LNCaP clone FGC (cell line): ENCODE data around the gene RMC1.

Source experiments
- DNase-seq: peaks from one replicate; pipeline ENCODE4 v3.0.0-alpha.2; 2011; ENCODE audit warnings: low read depth
- H3K4me3 ChIP-seq: 2 replicates; pipeline ENCODE4 v1.5.1; 2011; ENCODE audit warnings: mild to moderate bottlenecking, low read depth, low read length, control low read depth
- TF ChIP-seq, protein P1 (sequence below): IDR thresholded peaks from 2 replicates; pipeline ENCODE4 v1.5.1; 2012; ENCODE audit warnings: mild to moderate bottlenecking; ENCODE audit not compliant: control insufficient read depth, insufficient read depth; ENCODE audit errors: extremely low read depth

Gene RMC1

DNA sequence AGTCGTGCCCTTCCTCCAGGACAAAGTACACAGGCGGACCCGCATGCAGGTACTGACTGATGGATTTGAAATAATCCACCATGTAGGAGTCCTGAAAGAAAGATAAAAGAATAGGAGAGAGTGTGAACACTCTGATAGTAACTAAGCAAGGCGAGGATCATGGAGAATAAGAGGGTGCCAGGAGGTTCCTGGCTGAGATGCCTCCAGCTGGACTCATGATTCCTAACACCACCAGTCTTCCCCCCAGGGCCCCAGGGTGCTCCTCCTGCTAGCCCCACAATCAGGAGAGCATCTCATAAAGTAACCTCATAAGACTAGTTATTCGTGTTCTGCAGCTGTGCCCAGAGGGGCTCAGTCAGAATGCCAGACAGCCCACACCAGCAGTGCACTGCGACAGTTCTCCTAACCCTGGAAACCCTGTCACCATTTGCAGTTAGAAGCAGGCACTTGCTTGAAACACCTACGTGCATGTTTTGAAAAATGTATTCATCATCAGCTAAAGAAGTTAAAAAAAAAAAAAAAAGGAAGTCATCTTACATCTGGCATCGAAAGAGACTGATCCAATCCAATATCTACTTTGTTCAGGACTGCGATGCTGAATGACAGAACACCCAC lies 36.7 kb downstream of the RMC1 start:
- H3K4me3 ChIP-seq = no peak overlapping the region
- DNase-seq = no peak
- TF ChIP-seq, protein P1, sequence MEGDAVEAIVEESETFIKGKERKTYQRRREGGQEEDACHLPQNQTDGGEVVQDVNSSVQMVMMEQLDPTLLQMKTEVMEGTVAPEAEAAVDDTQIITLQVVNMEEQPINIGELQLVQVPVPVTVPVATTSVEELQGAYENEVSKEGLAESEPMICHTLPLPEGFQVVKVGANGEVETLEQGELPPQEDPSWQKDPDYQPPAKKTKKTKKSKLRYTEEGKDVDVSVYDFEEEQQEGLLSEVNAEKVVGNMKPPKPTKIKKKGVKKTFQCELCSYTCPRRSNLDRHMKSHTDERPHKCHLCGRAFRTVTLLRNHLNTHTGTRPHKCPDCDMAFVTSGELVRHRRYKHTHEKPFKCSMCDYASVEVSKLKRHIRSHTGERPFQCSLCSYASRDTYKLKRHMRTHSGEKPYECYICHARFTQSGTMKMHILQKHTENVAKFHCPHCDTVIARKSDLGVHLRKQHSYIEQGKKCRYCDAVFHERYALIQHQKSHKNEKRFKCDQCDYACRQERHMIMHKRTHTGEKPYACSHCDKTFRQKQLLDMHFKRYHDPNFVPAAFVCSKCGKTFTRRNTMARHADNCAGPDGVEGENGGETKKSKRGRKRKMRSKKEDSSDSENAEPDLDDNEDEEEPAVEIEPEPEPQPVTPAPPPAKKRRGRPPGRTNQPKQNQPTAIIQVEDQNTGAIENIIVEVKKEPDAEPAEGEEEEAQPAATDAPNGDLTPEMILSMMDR = no peak

DNA sequence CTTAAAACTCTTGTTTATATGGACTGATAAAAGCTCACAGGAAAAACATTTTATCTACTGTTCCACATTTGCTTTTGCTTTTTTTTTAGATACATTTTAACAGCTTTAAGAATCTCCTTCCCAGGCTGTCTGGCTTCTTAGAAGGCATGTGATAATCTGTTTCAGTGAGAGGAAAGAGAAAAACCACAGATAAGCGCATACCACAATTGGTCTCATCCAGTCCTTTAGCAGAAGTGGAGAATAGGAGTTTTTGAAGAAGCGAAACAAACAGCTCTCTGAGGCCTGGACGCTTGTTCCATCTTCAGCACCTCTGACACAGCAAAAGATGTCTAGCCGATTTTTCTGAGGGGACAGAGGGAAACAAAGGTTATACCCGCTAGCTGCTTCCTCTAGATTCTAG lies 37.6 kb downstream of the RMC1 start:
- TF ChIP-seq, protein P1 = no peak
- DNase-seq = no peak
- H3K4me3 ChIP-seq = no peak overlapping the region

DNA sequence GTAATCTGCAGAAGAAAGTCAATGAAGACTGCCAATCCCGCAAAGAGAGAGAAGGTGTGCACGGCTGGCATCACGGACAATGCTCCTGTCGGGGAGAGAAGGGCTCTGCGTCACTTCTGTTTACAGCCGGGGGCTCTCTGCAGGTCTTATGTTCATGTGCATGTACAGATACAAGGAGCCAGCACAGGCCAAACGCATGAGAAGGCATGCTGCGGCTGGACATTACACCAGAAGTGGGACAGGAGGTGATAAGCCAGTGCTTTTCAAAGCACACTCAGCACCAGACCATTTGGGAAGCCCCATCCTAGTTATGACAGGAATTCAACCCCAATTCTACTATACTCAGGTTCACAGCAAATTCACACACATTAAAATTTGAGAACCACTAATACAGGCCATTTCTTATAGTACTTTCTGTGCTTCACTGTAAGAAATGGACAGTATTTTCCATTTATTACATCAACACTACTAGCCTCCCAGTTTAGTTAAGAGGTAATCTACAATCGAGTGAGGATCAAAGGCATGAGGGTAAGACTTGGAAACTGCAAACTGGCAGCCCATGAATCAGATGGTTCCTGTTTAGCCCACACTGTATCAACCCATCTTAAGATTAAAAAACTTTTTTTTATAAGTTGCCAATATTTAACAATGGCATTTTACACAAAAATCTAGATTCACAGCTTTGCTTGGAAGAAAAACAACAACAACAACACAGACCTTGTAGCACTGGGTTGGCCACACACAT lies 38.2 kb downstream of the RMC1 start:
- no peak overlapping the region for H3K4me3 ChIP-seq
- DNase-seq = no peak
- TF ChIP-seq, protein P1 = no peak

DNA sequence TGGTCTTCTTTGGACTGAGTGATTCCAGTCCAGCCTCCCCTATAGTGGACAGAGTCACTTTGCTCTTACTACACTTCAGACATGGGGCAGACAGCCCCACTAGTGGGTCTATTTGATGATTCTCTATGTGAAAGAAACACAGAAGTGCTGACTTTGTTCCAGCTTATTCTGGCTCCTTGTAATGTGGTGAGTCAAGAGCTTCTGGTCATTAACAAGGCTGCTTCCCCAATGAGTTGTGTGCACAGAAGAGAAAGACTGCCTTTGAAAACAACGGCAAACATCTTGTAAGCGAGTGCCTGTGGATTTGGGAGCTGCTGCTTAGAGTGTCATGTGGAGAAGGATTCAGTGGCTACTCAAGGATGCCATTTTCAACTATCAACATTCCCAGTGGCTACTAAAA lies 39.1 kb downstream of the RMC1 start:
- TF ChIP-seq, protein P1 = no peak
- no peak overlapping the region for H3K4me3 ChIP-seq
- no peak for DNase-seq

DNA sequence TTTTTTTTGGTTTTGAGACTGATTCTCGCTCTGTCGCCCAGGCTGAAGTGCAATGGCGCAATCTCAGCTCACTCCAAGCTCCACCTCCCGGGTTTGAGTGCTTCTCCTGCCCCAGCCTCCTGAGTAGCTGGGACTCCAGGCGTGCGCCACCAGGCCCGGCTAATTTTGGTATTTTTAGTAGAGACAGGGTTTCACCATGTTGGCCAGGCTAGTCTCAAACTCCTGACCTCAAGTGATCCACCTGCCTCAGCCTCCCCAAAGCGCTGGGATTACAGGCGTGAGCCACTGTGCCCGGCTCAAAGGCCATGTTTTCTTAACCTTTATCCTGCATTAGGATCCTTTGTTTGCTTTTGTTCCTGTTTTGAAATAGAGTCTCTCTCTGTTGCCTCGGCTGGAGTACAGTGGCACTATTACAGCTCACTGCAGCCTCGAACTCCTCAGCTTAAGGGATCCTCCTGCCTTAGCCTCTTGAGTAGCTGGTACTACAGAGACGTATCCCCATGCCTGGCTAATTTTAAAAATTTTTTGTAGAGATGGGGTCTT lies 42.0 kb downstream of the RMC1 start:
- H3K4me3 ChIP-seq = no peak overlapping the region
- TF ChIP-seq, protein P1 = no peak
- DNase-seq = no peak

DNA sequence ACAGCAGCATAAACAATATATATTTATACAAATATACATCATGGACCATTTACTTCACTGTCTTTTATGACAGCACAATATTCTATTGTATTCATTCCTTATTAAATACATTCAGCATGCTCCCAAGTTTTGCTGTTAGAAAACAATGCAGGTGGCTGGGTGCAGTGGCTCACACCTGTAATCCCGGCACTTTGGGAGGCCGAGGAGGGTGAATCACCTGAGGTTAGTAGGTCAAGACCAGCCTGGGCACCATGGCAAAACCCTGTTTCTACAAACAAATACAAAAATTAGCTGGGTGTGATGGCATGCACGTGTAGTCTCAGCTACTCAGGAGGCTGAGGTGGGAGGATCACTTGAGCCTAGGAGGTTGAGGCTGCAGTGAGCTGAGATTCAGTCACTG lies 44.0 kb downstream of the RMC1 start:
- DNase-seq = no peak
- TF ChIP-seq, protein P1 = no peak
- no peak overlapping the region for H3K4me3 ChIP-seq
